ENCODE data around the gene UBXN1. TPM values are rescaled to one million over a fixed set of nuclear protein-coding genes. Genes with fewer than 3 reads are reported as not detected.
"Not testable (repeated sequence)": the region's sequence is repeated elsewhere in the genome, so short reads cannot be mapped to it uniquely, and the experiment has no call there.

UBXN1 gene
- polyA plus RNA-seq, 12 donors: 110 to 172 (median 124) TPM; not detected in 1

DNA sequence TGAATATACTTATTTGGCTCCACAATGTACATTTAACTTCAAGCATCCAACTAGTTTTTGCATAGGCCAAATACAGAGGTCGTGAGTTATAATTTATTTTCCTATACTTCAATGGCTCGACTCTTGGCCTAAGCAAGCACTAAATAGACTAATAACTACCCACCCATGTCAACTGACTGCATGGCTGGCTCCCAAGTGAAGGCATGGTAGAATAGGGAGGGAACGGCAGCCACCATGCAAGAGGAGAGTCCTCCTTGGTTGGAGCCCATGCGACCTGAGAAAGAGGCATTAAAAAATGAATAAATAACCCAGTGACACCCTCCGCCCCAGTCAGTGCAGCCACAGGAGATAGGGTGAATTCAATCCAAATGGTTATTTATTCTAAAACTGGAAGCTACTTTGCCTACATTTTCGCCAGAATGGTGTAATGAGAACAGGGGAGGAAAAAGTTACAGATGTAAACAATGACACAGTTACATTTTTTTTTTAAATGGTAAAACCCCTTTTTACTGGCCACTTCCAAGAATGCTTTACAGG is 33.5 kb upstream of the UBXN1 start:
- no peak for DNase-seq

DNA sequence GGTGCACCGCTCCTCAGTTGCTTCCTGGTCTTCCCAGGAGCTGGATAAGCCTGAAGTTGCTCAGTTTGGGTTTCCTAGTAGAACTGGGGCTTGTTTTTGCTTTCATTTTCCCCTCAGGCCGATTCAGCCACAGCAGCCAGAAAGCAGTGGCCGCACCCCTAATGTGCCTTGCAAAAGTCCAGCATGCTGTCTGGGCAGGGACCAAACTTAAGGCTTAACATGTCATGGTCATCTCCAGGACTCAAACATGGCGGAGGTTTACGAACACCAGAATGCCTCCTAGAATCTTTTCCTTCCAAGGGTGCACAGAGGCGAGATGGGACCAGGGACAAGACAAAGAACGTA is 31.1 kb upstream of the UBXN1 start:
- DNase-seq: no peak

DNA sequence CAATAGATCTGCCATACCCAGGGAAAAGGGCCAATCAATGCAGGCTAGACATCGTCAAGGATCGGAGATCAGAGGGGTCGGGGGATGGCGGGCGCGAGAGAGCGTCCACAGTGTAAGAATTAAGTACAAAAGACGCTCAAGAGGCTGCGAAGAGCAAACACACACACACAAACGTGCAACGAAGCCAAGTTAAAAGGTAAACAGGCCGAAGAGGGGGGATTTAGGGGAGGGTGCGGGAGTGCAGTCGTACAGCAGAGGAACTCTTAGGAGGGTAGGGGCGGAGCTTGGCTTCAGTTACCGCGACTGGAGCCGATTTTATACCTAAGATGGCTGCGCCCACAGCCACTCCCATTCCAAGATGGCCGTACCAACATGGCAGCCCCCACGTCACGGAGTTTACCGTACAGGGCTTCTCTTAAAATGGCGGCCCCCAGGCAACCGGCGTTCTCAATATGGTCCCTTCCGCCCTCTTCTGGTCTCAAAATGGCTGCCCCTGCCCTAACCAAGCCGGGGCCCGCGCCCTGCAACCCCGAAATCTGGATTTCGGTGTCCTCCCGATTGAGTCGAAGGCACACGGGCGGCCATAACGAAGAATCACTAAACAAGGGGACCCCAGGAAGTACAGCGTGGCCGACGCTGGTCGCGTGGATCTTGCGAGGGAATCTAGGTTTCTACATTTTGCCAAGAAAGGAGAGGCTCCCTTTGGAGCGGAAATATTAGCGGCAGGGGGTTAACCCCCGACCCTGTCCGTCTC is 30.6 kb upstream of the UBXN1 start:
- DNase-seq: peak; percentile 99

DNA sequence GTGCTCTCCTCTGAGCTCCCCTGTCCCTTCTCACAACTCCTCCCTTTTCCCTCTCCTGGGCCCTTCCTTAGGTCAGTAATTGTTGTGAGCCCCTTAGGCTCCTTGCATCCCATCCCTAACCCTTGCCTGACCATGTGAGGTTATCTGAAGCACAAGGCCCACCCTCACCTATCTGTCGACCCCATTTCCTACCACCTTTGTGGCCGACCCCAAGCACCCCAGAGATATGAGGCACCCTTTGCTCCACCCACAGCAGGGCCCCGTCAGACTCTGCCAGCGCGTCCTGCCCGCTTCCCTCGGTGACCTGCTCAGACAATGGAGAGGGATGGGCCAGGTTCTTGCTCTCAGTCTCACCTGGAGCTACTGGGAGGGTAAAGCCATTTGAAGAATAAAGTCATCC is 29.9 kb upstream of the UBXN1 start:
- DNase-seq: no peak

DNA sequence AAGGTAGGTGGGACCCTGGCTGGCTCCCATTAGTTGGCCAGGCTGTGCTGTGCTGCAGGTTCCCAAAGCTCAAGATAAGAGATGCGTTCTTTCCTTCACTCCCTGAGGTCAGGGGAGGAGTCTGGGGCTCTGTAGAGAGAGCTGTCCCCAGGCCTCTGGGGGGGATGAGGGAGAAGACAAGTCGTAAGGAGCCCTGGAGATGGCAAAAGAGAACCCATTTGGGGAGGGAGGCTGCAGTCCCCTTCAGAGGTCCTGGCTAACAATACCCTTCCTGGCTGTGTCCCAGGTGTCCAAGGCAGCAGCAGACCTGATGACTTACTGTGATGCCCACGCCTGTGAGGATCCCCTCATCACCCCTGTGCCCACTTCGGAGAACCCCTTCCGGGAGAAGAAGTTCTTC is 29.5 kb upstream of the UBXN1 start:
- no peak for DNase-seq

DNA sequence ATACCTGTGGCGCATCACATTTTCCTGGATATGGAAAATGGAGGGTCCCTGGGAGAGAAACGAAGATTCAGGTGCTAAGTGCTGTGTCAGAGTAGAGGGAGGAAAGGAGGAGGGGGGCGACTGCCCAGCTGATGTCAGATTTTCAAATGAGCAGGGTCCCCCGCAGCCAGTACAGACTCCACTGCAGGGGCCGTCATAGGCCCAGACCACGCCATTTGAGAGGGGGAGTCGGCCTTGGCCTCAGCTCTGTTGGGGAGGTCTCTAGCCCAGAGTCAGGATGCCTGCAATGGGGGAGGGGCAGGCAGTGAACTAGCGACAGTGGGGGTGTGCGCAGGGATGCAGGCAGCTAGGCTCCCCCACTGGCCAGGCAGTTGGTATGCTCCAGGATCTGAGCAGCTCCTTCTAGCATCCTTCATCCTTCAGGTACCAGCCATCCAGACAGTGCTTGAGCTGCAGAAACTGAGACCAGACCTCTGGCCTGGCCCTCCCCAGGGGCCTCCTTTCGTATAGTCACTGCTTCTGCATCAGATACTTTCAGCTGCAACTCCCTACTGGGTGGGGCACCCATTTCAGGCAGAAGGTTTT is 28.5 kb upstream of the UBXN1 start, which contains the start of the genes BSCL2 and GNG3:
Gene BSCL2 (minus strand): TSS at position 148 of the 585 bp plus-strand sequence. CDS start 229 bp downstream, outside the sequence.
Gene GNG3 (plus strand): TSS at position 400 of the 585 bp plus-strand sequence. CDS start 620 bp downstream, outside the sequence.
- DNase-seq: no peak

DNA sequence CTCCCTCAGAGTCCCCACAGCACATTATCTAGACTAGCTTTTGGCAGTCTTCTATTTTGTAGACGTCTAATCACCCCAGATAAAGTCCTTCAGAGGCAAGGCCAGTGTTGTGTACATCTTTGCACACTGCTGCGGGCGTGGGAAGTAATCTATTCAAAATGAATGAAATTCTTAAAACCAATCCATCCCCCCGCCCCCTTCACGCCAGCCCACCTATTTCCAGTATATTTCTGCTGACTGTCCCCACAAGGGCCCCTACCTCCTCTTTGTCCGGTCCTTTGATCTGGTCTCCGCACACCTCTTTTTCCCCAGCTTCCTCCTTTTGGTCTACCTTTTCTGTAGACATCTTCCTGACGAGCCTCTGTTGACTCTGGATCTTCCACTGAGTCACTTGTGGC is 28.0 kb upstream of the UBXN1 start:
- no peak for DNase-seq

DNA sequence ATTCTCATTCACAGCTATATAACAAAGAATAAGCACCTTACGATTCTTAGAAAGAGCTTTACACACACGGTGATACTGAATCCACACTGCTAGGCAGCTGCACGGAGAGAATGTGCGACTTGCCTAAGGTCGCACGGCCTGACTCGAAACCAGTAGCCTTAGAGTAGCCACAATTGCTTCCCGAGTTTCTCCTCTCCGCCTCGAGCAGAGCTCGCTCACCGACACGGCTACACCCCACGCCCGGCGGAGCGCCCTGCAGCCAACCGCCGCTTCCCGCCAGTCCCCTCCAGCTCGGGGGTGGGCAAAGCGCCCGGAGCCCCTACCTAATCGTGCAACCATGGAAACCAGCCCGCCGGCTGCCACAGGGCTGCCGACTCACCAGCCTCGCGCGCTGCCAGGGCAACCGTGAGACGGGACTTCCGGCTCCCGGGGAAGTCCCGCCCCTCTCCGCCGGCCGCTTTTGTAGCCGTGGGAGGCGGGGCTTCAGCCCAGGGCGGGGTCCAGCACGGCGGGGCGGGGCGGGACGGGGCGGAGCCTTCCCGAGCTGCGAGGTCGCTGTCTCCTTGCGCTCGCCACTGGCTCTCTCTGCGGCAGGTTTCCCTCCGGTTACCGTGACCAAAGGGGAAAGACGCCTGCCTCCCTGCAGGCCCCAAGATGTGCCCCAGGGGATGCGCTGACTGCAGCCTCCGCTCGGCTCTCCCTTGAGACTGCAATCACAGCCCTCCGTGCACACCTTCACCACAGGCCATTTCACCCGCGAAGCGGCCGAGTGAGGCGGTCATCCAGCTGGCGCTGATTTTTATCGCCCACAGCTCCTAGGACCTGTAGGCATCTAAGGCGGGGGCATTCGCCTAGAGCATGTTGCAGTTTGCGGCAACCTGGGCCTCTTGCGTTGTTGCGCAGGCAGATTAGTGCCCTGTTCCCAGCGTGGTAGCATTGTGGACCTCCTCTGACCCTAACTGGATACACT is 27.3 kb upstream of the UBXN1 start:
- DNase-seq: peak; percentile 90

DNA sequence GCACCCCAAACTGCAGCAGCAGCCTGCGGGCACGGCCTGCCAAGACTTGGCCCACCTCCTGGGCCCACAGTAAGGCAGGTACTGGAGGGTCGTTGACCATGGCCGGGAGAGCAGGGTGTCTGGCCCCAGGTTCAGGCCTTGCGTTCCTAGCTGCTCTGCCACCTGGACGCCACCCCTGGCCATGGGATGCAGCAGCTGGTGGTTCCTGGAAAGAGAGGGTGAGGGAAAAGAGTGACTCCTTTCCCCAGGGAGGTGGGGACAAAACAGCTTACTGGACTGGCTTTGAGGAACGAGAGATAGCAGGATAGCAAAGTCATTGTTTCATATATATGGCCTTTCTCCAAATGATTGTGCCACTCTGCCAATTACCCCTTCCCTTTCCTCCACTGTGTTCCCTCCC is 26.5 kb upstream of the UBXN1 start:
- no peak for DNase-seq

DNA sequence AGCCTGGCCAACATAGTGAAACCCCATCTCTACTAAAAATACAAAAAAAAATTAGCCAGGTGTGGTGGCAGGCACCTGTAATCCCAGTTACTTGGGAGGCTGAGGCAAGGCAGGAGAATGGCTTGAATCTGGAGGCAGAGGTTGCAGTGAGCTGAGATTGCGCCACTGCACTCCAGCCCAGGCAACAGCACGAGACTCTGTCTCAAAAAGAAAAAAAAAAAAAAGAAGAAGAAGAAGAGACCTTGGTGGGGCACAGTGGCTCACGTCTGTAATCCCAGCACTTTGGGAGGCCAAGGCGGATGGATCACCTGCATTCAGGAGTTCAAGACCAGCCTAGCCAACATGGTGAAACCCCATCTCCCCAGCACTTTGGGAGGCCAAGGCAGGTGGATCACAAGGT is 25.0 kb upstream of the UBXN1 start:
- DNase-seq: not testable (repeated sequence)

DNA sequence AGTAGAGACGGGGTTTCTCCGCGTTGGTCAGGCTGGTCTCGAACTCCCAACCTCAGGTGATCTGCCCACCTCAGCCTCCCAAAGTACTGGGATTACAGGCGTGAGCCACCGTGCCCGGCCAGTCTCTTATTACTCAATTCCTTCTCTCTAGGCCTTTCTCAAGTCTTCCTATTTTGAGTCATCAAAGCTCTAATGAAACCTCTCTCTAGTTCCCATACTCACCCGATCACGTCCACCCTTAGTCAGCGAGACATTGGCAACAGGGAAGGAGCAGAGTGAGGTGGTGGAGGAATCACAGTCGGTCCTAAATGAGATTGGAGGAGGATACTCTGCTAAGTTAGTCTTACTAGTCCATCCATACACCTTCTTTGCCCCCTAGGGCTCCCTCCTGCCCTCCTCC is 23.4 kb upstream of the UBXN1 start:
- no peak for DNase-seq

DNA sequence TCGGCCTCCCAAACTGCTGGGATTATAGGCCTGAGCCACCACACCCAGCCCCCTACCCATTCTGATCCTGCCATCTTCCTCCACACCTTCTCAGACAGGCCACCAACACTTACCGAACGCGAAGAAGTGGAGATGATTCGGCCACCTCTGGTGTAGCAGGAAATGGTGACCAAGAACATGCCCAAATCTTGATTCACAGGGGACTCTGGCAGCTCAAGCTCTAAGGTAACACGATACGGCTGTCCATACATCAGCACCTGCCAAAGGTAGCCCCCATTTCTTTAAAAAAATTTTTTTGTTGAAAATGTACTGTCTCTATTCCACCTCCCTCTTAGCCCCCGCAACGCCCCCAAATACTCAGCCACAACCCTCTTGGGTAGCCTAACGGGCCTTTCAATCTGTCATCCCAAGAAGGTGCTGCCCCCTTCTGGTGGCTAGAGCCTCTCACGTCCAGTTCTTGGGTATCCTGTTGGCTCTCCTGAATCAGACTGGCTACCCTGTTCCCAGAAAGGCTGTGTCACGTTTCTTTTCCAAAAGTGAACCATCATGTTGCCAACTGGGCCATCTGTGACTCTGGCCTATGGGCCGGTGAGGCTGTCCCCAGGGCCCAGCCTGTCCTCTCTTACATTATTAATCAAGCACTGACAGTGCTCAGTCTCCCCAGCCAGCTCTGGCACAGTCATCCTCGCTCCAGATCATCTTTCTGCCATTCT is 15.7 kb upstream of the UBXN1 start:
- DNase-seq: peak; percentile 80

DNA sequence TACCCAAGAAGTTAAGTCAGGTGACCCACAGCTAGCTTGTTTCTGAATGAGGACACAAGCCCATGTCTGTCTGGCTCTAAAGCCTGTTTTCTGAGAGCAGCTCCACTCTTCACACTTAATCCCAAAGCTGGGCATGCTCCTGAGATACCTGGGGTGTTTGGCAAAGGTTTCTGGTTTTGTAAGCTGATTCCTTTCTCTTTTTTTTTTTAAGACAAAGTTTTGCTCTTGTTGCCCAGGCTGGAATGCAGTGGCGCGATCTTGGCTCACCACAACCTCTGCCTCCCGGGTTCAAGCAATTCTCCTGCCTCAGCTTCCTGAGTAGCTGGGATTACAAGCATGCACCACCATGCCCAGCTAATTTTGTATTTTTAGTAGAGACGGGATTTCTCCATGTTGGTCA is 14.8 kb upstream of the UBXN1 start:
- DNase-seq: not testable (repeated sequence)

DNA sequence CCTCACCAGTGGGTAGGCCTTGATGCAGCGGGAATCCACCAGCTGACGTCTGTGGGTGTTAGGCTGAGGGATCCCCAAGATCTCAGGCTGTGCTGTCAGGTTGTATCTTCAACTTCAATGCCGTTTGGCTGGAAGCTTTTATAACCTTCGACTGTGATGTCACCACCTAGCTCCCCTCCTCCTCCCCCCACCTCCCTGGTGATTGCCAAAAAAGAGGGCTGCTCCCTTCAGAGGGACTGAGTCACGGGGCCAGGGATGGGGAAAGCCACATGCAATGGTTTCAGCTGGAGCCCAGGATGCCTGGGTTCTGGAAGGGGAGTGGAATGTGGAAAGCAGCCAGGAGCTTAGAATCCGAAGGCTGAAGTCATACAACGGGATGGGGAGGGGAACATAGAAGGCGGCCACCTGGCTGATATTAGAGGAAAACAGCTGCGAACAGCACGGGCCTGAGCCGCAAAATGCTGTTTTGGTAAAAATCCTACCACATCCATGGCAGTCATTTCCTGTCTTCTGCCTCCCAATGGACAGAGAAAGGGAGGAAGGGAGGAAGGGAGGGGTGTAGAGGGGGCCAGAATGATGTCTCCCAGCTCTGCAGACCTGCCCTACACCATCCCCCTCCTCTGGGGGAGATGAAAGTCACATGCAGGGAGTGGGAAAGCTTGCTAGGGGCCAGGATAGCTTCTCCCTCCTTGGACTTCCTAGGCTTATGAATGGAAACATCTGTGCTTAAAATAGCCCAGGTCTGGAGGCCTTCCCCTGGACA is 10.7 kb upstream of the UBXN1 start, which contains the start of gene LRRN4CL:
Gene LRRN4CL (minus strand): TSS at position 110 of the 763 bp plus-strand sequence. CDS start 1,022 bp downstream, outside the sequence.
- peak; percentile 92 for DNase-seq

DNA sequence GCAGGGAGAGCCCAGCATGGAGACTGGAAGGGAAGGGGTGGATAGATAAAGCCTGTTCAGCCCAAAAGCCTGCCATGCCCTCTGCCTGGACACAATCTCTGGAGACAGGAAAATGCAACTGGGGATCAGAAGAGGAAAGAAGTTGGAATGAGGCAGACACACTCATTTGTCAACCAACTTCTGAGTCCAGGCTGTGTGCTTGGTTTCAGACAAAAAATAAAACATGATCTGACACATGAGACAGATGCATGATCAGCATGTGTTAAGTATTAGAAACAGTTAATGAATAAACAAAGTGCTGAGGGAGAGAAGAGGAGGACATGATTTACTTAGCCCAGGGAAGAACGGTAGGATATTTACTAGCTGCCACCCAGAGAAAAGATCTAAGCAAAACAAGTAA is 9.6 kb upstream of the UBXN1 start:
- no peak for DNase-seq

DNA sequence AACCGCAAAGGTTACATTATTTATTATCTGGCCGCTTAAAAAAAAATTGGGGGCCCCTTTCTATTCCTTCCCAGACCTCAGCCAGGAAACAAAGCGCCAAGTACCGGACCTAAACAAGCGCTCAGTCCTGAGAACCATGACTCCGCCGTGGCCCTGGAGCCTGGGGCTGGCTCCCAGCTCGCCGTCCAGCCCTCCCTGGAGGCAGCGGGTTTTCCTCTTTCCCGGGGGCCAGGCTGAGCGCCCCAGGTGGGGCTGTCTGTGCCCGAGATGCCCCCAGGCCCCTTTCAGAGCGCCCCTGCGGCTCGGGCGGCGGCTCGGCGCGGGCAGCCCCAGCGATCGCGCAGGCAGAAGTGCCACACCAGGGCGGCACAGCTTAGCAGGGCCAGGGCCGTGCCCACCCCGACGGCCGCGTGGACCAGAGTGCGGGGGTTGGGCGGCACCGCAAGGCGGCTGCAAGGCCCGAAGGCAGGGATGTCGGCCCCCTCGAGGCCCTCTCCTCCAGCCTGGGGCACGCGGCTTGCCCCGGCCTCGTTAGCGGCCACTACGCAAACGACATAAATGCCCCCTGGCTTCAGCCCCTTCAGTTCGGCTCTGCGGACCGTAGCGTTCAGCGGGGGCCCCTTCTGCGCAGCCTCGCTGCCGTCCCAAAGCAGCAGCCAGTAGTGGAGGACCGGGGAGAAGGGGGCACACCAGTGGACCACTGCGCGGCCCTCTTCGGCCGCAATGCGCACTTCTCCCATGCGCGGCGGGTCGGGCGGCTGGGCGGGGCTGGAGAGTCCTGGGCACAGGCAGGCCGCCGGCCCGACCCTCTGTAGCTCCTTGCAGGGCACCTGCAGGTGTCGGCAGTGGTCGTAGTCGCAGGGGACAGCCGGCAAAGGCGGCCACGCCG is 8.9 kb upstream of the UBXN1 start:
- DNase-seq: no peak

DNA sequence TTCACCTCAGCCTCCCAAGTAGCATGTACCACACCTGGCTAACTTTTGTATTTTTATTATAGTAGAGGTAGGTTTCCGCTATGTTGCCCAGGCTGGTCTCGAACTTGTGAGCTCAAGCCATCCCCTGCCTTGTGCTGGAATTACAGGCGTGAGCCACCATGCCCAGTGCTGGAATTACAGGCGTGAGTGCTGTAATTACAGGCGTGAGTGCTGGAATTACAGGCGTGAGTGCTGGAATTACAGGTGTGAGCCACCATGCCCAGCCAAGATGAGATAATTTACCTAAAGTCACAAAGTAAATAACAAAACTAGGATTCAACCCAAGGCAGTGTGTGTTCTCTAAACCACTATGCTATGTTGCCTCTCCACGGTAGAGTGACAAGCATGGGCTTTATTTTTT is 3.6 kb upstream of the UBXN1 start:
- DNase-seq: no peak

DNA sequence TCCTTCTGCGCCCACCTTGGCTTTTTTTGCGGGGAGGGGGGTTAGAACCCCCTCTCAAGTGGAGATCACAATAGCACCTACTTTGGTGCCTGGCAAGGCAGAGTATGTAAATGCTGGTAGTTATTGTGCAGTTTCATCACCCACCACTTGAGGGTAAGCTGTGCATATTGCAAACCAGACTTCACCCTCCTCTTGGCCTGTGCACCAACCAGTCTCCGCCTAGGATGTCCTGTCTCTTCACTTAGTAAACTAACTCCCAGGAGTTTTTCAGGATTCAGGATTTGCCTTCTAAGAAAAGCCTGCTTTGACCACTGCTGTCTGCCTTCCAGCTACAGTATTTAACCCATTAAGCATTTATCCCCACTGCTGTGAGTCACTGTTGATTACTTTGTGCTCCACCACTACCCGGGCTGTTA is 2.0 kb upstream of the UBXN1 start:
- no peak for DNase-seq

DNA sequence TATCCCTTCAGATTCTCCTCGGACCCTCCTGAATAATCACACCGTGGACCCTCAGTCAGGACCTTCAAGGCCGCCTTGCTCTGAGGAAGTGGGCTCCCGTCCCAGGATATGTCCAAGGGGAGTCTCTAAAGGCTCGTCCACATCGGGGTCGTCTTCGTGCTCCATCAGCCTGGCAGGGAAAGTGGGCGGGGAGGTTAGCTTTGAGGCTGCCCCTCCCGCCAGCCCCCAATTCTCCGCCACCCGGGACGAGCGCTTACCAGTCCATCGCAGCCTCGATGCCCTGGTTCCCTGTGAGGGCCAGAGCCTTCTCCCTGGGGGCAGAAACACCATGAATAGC is 472 bp downstream of the UBXN1 start:
- no peak for DNase-seq

DNA sequence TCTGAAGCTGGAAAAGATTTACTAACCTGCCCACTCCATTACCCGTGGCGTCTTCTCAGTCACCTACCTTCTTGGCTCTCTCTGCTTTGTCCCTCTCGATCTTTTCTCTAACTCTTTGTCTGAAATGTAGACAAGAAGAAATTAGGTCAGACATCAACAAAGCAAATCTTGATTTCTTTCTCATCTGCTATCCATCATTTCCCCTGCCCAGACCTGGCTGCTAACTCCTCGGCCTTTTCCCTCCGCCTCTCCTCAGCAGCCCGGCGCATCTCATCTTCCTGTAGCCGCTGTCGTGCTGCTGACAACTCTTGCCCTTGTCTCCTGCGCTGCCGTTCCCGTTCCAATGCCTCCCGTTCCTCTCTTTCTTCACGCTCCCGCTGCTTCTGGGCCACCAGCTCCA is 1.2 kb downstream of the UBXN1 start:
- no peak for DNase-seq

All from muscle of arm (tissue), 12 donors.